DOHH2 (cell line): ENCODE measurements around the gene MIS18A.

Source experiments
- H3F3A ChIP-seq: fragments of 200-600 bp; sonication (generic), shearing (Covaris generic); 2 replicates; pipeline ENCODE4 v1.6.0; 2016; ENCODE audit warnings: antibody characterized with exemption, mild to moderate bottlenecking; ENCODE audit not compliant: control insufficient read depth, insufficient read depth
- H3K27ac ChIP-seq: fragments of 200-600 bp; sonication (generic); 2 replicates; pipeline ENCODE4 v1.5.1; 2014; ENCODE audit warnings: low read depth, mild to moderate bottlenecking, low read length, moderate library complexity
- H3K27me3 ChIP-seq: fragments of 200-600 bp; sonication (generic); 2 replicates; pipeline ENCODE4 v1.6.1; 2014; ENCODE audit warnings: mild to moderate bottlenecking, low read length, mixed read lengths; ENCODE audit not compliant: control insufficient read depth
- H3K36me3 ChIP-seq: fragments of 200-600 bp; sonication (generic); 2 replicates; pipeline ENCODE4 v1.6.1; 2014; ENCODE audit warnings: mild to moderate bottlenecking, low read length, moderate library complexity, mixed read lengths; ENCODE audit not compliant: control insufficient read depth
- H3K4me1 ChIP-seq: fragments of 200-600 bp; sonication (generic); 2 replicates; pipeline ENCODE4 v1.6.1; 2014; ENCODE audit warnings: mild to moderate bottlenecking, low read length, mixed read lengths; ENCODE audit not compliant: control insufficient read depth
- H3K4me2 ChIP-seq: fragments of 200-600 bp; sonication (generic); 2 replicates; pipeline ENCODE4 v1.6.0; 2014; ENCODE audit warnings: mild to moderate bottlenecking, low read length, moderate library complexity
- H3K4me3 ChIP-seq: fragments of 200-600 bp; sonication (generic); 2 replicates; pipeline ENCODE4 v1.5.1; 2014; ENCODE audit warnings: mild to moderate bottlenecking, low read length, mixed read lengths
- H3K79me2 ChIP-seq: fragments of 200-600 bp; sonication (generic); 2 replicates; pipeline ENCODE4 v1.6.1; 2014; ENCODE audit warnings: mild to moderate bottlenecking, low read length, mixed read lengths; ENCODE audit not compliant: control insufficient read depth
- H3K9me2 ChIP-seq: fragments of 200-600 bp; sonication (generic); replicated peaks from 2 replicates; pipeline ENCODE4 v1.6.1; 2014; ENCODE audit warnings: mild to moderate bottlenecking, low read length, mixed read lengths; ENCODE audit not compliant: control insufficient read depth
- H3K9me3 ChIP-seq: fragments of 200-600 bp; sonication (generic); 2 replicates; pipeline ENCODE4 v1.6.1; 2014; ENCODE audit warnings: antibody characterized with exemption, low read length, mixed read lengths; ENCODE audit not compliant: control insufficient read depth, insufficient read depth
- H4K20me1 ChIP-seq: fragments of 200-600 bp; sonication (generic); 2 replicates; pipeline ENCODE4 v1.6.0; 2014; ENCODE audit warnings: low read depth, mild to moderate bottlenecking, antibody characterized with exemption, low read length, moderate library complexity; ENCODE audit not compliant: control insufficient read depth, insufficient read depth
- CTCF ChIP-seq: fragments of 200-600 bp; sonication (generic); IDR thresholded peaks from one replicate; pipeline ENCODE4 v1.5.1; 2014; ENCODE audit warnings: antibody characterized with exemption, mild to moderate bottlenecking, low read depth, low read length; ENCODE audit not compliant: poor library complexity, severe bottlenecking
- EZH2phosphoT487 ChIP-seq: fragments of 200-600 bp; sonication (generic); IDR thresholded peaks from 2 replicates; pipeline ENCODE4 v1.6.1; 2017; ENCODE audit warnings: borderline replicate concordance, mild to moderate bottlenecking, antibody characterized with exemption, low read length, moderate library complexity, mixed read lengths

The MIS18A gene

GRCh38 chr21:32249511-32250280, 29.2 kb downstream of the MIS18A start:
- no peaks in the 10 kb centered on the region for H4K20me1 ChIP-seq
- no peak overlapping the region for H3K4me2 ChIP-seq
- no peak overlapping the region for H3K4me3 ChIP-seq
- H3K9me2 ChIP-seq = no peaks in the 10 kb centered on the region
- no peaks in the 10 kb centered on the region for H3K36me3 ChIP-seq
- peaks cover 13% of the 10 kb centered on the region; the same call in 1 of the 2 replicates for H3K9me3 ChIP-seq
- no peaks in the 10 kb centered on the region for H3K27me3 ChIP-seq
- H3K4me1 ChIP-seq = no peaks in the 10 kb centered on the region
- H3K79me2 ChIP-seq = no peaks in the 10 kb centered on the region
- no peak for TF ChIP-seq EZH2phosphoT487
- TF ChIP-seq CTCF = no peak
- H3K27ac ChIP-seq = no peak overlapping the region
- no peaks in the 10 kb centered on the region for H3F3A ChIP-seq

GRCh38 chr21:32248571-32249461, 30.0 kb downstream of the MIS18A start:
- H3K27me3 ChIP-seq = no peaks in the 10 kb centered on the region
- no peaks in the 10 kb centered on the region for H3K4me1 ChIP-seq
- H3K4me3 ChIP-seq = no peak overlapping the region
- H3K9me3 ChIP-seq = peaks cover 13% of the 10 kb centered on the region; the same call in 1 of the 2 replicates
- no peaks in the 10 kb centered on the region for H3F3A ChIP-seq
- H3K4me2 ChIP-seq = no peak overlapping the region
- H3K79me2 ChIP-seq = no peaks in the 10 kb centered on the region
- no peaks in the 10 kb centered on the region for H3K9me2 ChIP-seq
- TF ChIP-seq CTCF (no peak), EZH2phosphoT487 (no peak)
- no peaks in the 10 kb centered on the region for H3K36me3 ChIP-seq
- H4K20me1 ChIP-seq = no peaks in the 10 kb centered on the region
- no peak overlapping the region for H3K27ac ChIP-seq

GRCh38 chr21:32246571-32247140, 32.2 kb downstream of the MIS18A start:
- no peaks in the 10 kb centered on the region for H3K27me3 ChIP-seq

More at GRCh38 chr21:32246571-32247140, 32.2 kb downstream of the MIS18A start:
- H3K4me3 ChIP-seq = no peak overlapping the region
- no peaks in the 10 kb centered on the region for H3K4me1 ChIP-seq
- TF ChIP-seq CTCF (no peak), EZH2phosphoT487 (no peak)
- H4K20me1 ChIP-seq = no peaks in the 10 kb centered on the region
- no peak overlapping the region for H3K4me2 ChIP-seq
- no peaks in the 10 kb centered on the region for H3K36me3 ChIP-seq
- H3F3A ChIP-seq = no peaks in the 10 kb centered on the region
- peaks cover 13% of the 10 kb centered on the region; the same call in 1 of the 2 replicates for H3K9me3 ChIP-seq
- H3K27ac ChIP-seq = no peak overlapping the region
- no peaks in the 10 kb centered on the region for H3K9me2 ChIP-seq
- H3K79me2 ChIP-seq = no peaks in the 10 kb centered on the region
